HG02610 (cell line): ENCODE measurements around the gene ZC3H6.
A peak's percentile ranks its signal among the peaks of the same experiment; 100 is the strongest.
"Not testable (repeated sequence)": the region's sequence is repeated elsewhere in the genome, so short reads cannot be mapped to it uniquely, and the experiment has no call there.

Experiments used
- ATAC-seq: cut with Tn5 transposase; IDR thresholded peaks from one replicate; pipeline ENCODE4 v1.9.1; 2021; ENCODE audit warnings: mild to moderate bottlenecking, moderate library complexity; ENCODE audit not compliant: unreplicated experiment

ZC3H6 gene

DNA sequence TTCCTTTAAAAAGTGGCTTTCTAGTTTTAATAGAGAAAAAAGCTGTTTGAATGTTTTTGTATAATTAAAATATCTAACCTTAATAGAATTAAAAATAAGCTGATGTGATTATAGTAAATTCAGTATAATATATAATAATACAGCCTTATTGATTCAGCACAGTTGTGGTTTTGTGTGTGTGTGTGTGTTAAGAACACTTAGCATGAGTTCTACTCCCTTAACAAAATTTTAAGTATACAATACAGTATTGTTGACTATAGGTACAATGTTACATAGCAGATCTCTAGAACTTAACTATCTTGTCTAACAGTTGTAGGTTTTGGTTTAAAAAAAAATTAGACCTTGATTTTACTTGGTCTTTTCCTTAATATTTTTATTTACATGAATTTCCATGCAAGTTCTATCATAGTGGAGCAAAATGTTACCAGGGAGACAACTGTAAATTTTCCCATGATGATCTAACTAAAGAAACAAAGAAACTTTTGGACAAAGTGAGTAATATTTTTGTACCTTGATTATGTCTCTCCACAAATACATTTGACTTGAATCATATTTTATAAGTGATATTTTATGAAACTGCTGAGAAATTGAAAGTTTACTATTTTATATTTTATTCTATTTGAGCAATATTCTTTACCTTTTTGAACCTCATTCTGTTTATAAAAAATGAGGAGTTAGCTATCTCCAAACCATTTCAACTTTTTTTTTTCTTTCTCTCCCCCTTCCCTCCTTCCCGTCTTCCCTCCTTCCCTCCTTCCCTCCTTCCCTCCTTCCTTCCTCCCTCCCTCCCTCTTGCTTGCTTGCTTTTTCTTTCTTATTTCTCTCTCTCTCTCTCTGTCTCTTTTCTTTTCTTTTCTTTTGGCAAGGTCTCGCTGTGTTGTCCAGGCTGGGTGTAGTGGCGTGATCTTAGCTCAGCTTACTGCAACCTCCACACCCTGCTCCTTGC, 46.3 kb downstream of the ZC3H6 start:
- no peak for ATAC-seq

DNA sequence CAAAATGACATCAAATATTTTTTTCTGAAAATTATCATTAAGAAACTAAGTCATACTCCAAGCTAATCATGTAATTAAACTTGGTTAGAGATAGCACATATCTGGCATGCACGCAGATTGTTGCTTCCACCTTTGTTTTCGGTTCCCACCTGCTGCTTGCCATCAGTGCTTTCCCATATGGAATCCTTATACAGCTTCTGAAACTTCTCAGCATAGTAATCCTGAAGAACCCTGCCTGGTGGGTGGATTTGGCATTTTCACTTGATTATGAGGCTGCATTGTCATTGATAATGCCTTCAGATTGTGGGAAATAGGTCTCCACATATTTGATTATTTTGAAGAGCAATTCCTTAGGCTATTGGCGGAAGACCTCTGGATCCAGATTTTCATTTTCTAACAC, 47.5 kb downstream of the ZC3H6 start:
- ATAC-seq = no peak

GRCh38 chr2:112332123-112332696, 56.8 kb downstream of the ZC3H6 start:
- ATAC-seq = no peak

GRCh38 chr2:112335600-112335999, 60.2 kb downstream of the ZC3H6 start:
- ATAC-seq = no peak

- no peak for ATAC-seq
Observed at GRCh38 chr2:112339986-112340385, 64.6 kb downstream of the ZC3H6 start.

DNA sequence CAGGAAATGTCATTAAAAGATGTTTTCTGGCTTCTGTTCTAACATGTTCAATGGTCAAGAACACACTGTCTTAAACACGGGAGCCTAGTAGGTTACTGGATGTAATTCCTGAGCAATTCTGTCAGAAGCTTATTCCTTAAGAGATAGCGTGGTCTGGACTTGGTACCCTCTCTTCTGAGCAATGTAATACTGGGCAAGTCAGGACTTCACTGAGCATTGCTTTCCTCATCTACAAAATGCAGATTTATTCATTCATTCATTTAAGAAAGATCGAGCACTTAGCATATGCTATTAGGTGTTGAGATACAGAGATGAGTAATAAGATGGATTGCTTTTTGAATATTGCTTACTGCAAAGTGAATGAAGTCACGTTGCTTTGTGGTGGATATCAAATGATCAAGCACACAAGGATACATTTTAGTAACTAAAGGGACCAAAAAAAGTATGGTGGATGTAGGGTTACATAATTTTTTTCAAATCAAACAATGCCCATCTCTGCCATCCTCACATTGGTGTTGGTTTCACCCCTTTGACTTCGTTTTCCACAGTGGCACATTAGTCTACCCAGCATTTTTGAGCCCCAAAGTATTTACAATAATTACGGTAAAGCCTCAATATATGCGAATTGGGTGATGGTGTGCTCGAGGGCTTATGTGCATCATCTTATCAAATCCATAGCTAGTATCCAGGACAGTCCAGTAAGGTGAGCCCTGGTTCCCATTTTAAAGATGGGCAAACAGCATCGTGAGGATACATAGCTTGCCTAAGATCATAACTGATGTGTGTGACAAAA, 65.3 kb downstream of the ZC3H6 start:
- no peak for ATAC-seq

- no peak for ATAC-seq
Observed at GRCh38 chr2:112342067-112342550, 66.7 kb downstream of the ZC3H6 start.

DNA sequence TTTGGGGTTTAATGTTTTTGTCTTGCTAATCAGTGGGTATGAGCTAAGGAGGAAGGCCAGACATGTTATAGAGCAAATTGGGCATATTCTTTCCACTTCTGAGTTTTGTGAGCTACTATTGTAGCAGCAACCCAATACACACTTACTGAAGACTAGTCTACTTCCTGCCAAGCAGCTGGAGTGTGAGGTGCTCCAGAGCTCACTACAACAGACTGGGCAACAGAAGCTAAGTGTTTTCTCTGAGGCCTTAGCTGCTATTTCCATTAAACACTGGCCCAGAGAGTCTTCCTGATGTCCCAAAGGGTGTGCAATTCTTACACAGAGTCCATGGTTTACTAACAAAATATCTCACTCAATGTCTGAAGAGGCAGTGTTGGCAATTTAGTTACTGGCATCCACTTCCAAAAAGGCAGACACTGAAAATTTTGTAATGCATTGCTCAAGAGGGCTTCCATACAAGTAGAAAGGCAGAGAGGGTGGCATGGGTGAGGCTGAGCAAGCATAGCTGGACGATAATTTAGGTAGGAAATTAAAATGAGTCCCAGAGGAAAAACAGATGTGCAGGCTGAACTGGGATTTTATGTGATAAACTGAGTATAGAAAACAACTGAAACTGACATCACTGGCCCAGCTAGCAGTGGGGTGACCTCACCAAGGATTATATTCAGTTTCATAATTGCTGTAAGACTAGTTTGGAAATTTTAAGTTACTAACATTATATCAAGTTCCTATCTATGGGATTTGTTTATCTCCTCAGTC, 68.6 kb downstream of the ZC3H6 start:
- peak; percentile 50 for ATAC-seq

DNA sequence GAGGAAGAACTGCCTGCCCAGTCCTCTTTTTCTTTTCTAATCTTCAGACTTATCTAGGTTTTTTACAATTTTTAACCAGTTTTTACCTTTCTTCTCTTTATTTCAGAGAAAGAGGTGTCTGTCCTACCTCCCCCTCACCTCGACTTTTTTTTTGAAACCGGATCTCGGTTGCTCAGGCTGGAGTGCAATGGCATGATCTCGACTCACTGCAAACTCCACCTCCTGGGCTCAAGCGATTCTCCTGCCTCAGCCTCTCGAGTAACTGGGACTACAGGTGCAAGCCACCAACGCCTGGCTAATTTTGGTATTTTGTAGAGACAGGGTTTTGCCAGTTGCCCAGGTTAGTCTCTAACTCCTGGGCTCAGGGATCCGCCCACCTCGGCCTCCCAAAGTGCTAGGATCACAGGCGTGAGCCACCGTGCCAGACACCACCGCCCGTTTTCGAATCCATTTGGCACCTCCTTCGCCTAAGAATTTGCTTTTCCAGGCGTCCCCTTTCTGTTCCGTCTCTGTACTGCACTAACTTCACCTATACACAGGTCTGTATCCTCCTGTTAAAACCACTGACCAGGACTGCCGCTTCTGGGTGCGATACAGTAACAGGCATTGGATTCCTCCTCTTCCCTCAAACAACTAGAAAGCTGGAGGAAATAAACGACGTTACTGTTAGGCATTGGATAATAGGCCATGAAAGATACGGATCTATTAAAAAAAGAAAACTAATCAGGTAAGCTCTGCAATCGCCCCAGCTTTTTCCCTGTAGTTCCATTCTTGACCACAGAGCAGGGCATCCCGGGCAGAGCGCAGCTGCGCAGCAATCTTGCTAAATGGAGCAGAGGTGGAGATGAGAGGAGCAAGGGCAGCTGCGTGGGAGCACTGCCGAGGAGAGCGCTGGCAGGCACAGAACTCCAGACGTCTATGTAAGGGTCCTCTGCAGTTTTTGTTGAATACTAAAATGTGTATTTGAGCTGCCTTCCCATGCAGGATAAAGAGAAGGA, 69.9 kb downstream of the ZC3H6 start:
- ATAC-seq = no peak

DNA sequence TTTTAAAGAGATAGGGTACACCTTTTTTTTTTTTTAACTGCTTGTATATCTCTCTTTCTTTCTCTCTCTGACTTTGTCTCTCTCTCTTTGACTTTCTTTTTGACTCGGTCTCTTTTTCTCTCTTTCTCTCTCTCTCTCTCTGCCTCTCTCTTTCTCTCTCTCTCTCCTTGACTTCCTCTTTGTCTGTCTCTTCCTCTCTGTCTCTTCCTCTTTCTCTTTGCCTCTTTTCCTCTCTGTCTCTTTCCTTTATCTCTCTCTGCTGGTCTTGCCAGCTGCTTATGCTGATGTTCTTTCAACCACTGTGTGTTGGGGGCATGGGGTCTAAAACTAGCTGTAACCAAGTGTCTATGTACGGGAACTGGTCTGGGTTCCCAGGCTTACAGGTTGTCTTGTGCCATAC, 76.9 kb downstream of the ZC3H6 start:
- ATAC-seq = not testable (repeated sequence)

GRCh38 chr2:112352809-112353603, 77.6 kb downstream of the ZC3H6 start:
- ATAC-seq = not testable (repeated sequence)

GRCh38 chr2:112354335-112354734, 78.9 kb downstream of the ZC3H6 start:
- not testable (repeated sequence) for ATAC-seq

DNA sequence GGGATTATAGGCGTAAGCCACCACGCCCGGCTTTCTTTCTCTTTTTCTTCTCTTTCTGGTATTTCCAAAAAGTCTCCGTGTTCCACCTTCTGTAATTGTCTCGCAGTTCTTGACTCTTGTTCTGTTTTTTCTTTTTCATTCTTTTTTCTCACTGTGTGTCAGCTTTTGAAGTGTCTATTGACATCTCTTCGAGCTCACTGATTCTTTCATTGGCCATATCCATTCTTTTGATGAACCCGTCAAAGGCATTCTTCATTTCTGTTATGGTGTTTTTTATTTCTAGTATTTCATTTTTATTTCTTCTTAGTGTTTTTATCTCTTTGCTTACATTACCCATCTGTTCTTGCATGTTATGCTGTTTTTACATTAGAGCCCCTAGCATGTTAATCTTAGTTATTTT, 84.7 kb downstream of the ZC3H6 start:
- ATAC-seq = not testable (repeated sequence)
